AG09309 (cell line): ENCODE data around the gene PAX1.

Experiments
- DNase-seq: peaks from one replicate; pipeline ENCODE4 v3.0.0-alpha.2; 2010; ENCODE audit warnings: low read depth
- H3K4me3 ChIP-seq: 2 replicates; pipeline ENCODE4 v1.5.1; 2011; ENCODE audit warnings: mild to moderate bottlenecking, low read depth, low read length, moderate library complexity; ENCODE audit not compliant: control insufficient read depth
- TF ChIP-seq, protein P1 (sequence below): IDR thresholded peaks from 2 replicates; pipeline ENCODE4 v1.5.1; 2011; ENCODE audit warnings: mild to moderate bottlenecking, low read depth, low read length, inconsistent platforms; ENCODE audit not compliant: insufficient read depth, control insufficient read depth; ENCODE audit errors: missing control alignments

The PAX1 gene

GRCh38 chr20:21725892-21726291 lies 20.4 kb downstream of the PAX1 start:
- DNase-seq, result no peak
- TF ChIP-seq, protein P1, sequence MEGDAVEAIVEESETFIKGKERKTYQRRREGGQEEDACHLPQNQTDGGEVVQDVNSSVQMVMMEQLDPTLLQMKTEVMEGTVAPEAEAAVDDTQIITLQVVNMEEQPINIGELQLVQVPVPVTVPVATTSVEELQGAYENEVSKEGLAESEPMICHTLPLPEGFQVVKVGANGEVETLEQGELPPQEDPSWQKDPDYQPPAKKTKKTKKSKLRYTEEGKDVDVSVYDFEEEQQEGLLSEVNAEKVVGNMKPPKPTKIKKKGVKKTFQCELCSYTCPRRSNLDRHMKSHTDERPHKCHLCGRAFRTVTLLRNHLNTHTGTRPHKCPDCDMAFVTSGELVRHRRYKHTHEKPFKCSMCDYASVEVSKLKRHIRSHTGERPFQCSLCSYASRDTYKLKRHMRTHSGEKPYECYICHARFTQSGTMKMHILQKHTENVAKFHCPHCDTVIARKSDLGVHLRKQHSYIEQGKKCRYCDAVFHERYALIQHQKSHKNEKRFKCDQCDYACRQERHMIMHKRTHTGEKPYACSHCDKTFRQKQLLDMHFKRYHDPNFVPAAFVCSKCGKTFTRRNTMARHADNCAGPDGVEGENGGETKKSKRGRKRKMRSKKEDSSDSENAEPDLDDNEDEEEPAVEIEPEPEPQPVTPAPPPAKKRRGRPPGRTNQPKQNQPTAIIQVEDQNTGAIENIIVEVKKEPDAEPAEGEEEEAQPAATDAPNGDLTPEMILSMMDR, result no peak
- H3K4me3 ChIP-seq, result no peak overlapping the region

GRCh38 chr20:21729316-21729715 lies 23.9 kb downstream of the PAX1 start:
- TF ChIP-seq, protein P1, result no peak
- no peak for DNase-seq
- H3K4me3 ChIP-seq, result no peak overlapping the region

GRCh38 chr20:21739161-21739560 lies 33.7 kb downstream of the PAX1 start:
- no peak overlapping the region for H3K4me3 ChIP-seq
- DNase-seq, result no peak
- TF ChIP-seq, protein P1, result no peak

GRCh38 chr20:21739682-21740081 lies 34.2 kb downstream of the PAX1 start:
- no peak overlapping the region for H3K4me3 ChIP-seq
- no peak for DNase-seq
- TF ChIP-seq, protein P1, result no peak

DNA sequence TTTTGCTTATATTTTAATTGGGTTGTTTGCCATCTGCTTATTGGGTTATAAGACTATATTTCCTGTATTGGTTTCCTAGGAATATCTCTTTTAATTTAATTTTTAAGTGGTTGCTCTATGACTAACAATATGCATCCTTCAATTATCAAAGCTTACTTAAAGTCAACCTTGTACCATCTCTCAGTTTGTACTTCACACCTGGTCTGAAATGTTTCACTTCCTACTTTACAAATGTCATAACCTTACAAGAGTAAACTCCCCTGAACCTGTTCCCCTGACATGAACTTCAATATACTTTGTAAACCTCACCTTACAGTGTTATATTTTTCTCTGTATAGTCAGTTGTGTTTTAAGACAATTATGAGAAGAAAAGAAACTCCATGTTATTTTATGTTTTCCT lies 35.8 kb downstream of the PAX1 start:
- no peak for DNase-seq
- TF ChIP-seq, protein P1, result no peak

GRCh38 chr20:21762646-21763045 lies 57.2 kb downstream of the PAX1 start:
- no peak overlapping the region for H3K4me3 ChIP-seq
- no peak for DNase-seq
- TF ChIP-seq, protein P1, result no peak

More for the DNA sequence above, 35.8 kb downstream of the PAX1 start:
- no peak overlapping the region for H3K4me3 ChIP-seq

- TF ChIP-seq, protein P1, result no peak
- H3K4me3 ChIP-seq, result no peak overlapping the region
- DNase-seq, result no peak
Observed at GRCh38 chr20:21767200-21767738, 61.8 kb downstream of the PAX1 start.
